Stimulated activated CD4-positive, alpha-beta T cell treated with anti-CD3 and anti-CD28 coated beads, Interleukin-2, amount 100 ng/mL, for 24 hours (primary cell): ENCODE data around the gene SCN2A.

Source experiments
- DNase-seq, 2 donors: peaks; one replicate each; pipeline ENCODE4 v3.0.0-alpha.2; 2020

The SCN2A gene

GRCh38 chr2:165427686-165428085 lies 188.5 kb downstream of the SCN2A start:
- no peak for DNase-seq

- no peak for DNase-seq
Measured at GRCh38 chr2:165428926-165429325, 189.7 kb downstream of the SCN2A start.

GRCh38 chr2:165431014-165431413 lies 191.8 kb downstream of the SCN2A start:
- DNase-seq = no peak

- no peak for DNase-seq
Measured at GRCh38 chr2:165432234-165432966, 193.2 kb downstream of the SCN2A start.

GRCh38 chr2:165434865-165435496 lies 195.8 kb downstream of the SCN2A start:
- no peak for DNase-seq

- no peak for DNase-seq
Measured at GRCh38 chr2:165435611-165436010, 196.4 kb downstream of the SCN2A start.

GRCh38 chr2:165436559-165436958 lies 197.3 kb downstream of the SCN2A start:
- DNase-seq = no peak

GRCh38 chr2:165440367-165440766 lies 201.2 kb downstream of the SCN2A start:
- DNase-seq = no peak
